Right renal pelvis (tissue), 4 donors: ENCODE measurements around the gene ABHD6. TPM values are rescaled to one million over a fixed set of nuclear protein-coding genes. Genes with fewer than 3 reads are reported as not detected.
"Not testable (repeated sequence)": the region's sequence is repeated elsewhere in the genome, so short reads cannot be mapped to it uniquely, and the experiment has no call there.

Experiments used
- DNase-seq, 4 donors: peaks; one replicate each; pipeline ENCODE4 v3.0.0-alpha.2; 2013; ENCODE audit warnings: low read depth in 4 of 4, low spot score in 3 of 4, missing footprints in 1 of 4
- polyA plus RNA-seq, 4 donors: library from polyadenylated mRNA; unstranded; fragments of 120-200 nt; gene quantifications; one replicate each; pipeline ENCODE4 v1.2.1, GENCODE V29; 2013; ENCODE audit not compliant: insufficient read length in 4 of 4

Gene ABHD6
- polyA plus RNA-seq, 4 donors, result 10.4 to 12.4 (median 11.3) TPM

DNA sequence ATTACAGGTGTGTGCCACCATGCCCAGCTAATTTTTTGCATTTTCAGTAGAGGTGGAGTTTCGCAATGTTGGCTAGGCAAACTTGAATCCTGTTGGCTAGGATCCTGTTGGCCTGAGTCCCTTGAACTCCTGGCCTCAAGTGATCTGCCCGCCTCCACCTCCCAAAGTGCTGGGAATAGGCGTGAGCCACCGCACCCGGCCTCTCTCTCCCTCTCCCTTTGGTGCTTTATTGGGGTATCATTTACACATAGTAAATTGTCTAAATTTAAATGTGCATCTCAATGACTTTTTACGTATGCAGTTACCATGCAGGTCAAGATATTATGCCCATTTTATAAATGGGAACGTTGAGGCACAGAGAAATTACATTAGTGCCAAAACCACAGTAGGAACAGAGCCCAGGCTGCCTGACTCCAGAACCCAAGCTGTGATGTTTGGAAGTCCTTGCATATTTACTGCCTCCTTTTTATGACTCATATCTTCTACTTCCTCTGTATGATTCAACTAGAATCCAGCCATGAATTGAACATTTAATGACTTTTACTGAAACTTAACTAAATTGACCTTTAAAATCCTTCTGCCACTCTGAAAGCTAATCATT lies 34.4 kb downstream of the ABHD6 start:
- DNase-seq, result no peak

DNA sequence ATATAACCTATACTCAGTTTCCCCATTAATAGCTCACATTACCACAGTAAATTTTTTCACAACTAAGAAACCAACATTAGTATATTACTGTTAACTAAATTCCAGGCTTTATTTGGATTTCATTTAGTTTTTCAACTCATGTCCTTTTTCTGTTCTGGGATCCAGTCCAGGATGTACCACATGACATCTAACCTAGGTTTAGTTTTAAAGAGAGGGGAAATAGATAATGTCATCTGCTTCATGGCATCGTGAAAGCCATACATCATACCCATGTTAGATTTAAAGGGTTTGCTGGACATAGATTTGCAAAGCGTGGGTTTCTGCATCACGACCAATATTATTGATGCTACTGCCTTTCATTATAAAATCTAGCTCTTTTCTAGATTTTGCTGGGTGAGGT lies 35.3 kb downstream of the ABHD6 start:
- no peak for DNase-seq

DNA sequence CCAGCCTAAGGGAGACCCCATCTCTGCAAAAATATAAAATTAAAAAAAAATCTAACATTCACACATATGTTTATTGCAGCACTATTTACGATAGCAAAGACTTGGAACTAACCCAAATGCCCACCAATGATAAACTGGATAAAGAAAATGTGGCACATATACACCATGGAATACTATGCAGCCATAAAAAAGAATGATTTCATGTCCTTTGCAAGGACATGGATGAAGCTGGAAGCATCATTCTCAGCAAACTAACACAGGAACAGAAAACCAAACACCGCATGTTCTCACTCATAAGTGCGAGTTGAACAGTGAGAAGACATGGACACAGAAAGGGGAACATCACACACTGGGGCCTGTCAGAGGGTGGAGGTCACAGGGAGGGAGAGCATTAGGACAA lies 35.8 kb downstream of the ABHD6 start:
- not testable (repeated sequence) for DNase-seq

DNA sequence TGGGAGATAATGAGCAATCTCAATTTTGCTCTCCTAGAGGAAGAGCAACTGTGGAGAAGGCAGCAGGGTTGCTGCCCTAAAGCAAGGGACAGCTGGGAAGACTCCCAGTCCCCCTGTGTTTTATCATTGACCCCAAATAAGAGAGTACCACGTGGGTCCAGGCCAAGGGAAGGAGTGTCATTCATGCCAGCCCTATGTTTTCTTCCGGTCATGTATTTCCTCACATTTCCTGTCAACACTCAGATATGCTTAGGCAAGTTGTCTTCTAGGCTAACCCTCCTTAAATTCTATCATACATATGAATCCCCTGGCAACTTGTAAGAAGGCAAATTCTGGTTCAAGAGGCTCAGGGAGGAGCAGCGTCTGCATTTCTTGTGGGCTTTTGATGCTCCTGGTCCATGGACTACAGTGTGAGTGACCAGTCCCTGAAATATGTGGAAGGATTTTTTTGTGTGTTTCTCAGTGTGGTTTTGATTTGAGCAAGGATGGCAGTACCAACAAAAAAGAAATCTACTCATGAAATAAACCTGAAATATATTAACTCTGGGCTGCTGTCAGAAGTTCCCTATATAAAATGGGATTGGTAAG lies 36.5 kb downstream of the ABHD6 start:
- DNase-seq, result no peak

DNA sequence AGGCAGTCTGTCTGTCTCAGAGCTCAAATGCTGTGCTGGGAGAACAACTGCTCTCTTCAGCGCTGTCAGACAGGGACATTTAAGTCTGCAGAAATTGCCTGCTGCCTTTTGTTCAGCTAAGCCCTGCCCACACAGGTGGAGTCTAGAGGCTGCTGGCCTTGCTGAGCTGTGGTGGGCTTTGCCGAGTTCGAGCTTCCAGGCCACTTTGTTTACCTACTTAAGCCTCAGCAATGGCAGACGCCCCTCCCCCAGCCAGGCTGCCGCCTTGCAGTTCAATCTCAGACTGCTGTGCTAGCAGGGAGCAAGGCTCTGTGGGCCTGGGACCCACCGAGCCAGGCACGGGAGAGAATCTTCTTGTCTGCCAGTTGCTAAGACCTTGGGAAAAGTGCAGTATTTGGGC lies 43.5 kb downstream of the ABHD6 start:
- DNase-seq, result no peak

DNA sequence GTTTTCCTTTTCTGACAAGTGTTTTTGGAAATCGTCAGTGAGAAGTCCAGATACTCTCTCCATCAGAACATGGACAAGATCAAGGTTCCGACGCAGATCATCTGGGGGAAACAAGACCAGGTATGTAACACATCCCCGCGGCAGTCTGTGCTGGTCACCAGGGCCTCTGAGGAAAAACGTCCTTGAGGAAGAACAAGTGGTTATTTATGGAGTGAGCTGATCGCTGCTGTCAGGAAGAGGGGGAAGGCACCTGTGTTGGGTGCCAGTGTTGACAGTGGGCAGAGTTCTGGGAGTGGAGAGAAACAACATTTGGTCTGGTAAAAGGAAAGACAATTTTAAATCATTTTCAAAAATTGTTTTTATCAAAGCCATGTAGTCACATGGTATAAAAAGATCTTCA lies 47.7 kb downstream of the ABHD6 start:
- no peak for DNase-seq

DNA sequence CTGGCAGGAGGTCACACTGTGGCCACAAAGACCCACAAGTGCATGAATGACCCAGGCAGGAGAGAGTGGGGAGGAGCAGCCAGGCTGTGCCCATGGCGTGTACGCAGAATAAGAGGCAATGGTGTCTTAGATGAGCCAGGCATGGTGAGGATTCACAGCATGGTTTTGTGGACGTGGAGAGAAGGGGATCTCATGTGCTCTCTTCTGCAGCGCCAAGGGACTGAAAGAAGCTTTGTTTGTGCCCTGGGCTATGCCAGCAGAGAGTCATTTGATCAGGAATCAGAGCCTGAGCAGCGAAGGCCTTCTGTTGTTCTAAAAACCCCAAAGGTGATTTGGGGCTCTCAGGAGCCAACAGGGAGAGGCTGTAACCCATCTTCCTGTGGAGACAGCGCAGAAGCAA lies 49.8 kb downstream of the ABHD6 start:
- no peak for DNase-seq

DNA sequence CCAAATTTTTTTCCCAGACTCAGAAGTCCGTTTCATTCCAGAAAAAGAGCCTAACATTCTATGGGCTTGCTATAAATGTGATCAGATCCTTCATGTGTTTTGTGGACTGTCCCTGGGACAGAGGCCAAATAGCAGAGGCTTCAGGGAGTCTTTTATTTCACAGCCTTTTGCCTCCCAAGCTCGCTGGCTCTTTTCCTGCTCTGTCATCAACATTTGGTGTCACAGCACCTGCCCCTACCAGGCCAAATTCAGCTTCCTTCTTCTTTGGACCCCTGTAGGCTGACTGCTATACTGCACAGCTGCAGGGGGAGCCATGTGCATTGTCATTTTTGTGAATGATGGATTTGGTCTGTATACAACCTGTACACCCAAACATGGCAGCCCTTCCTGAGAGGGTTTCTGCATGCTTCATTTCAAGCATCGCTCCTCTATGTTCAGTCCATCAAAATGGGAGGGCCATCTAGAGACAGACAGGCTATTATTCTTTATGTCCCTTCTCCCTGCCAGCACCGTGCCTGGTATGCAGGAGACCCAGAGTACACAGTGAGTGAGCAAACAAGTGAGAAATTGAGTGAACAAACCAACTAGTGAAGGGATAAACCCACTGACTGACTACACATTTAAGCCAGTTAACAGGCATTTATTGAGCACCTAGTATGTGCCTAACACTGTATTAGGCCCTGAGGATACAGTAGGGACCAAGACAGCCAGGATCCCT lies 50.6 kb downstream of the ABHD6 start:
- no peak for DNase-seq

DNA sequence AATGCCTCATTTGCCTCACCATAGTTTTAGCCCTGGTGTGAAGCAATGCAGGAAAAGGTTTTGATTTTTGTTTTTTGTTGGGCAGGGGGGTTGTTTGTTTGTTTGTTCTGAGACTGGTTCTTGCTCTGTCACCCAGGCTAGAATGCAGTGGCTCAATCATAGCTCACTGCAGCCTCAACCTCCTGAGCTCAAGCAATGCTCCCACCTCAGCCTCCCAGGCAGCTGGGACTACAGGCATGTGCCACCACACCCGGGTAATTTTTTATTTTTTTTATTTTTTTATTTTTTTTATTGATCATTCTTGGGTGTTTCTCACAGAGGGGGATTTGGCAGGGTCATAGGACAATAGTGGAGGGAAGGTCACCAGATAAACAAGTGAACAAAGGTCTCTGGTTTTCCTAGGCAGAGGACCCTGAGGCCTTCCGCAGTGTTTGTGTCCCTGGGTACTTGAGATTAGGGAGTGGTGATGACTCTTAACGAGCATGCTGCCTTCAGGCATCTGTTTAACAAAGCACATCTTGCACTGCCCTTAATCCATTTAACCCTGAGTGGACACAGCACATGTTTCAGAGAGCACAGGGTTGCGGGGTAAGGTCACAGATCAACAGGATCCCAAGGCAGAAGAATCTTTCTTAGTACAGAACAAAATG lies 51.5 kb downstream of the ABHD6 start:
- DNase-seq, result not testable (repeated sequence)

DNA sequence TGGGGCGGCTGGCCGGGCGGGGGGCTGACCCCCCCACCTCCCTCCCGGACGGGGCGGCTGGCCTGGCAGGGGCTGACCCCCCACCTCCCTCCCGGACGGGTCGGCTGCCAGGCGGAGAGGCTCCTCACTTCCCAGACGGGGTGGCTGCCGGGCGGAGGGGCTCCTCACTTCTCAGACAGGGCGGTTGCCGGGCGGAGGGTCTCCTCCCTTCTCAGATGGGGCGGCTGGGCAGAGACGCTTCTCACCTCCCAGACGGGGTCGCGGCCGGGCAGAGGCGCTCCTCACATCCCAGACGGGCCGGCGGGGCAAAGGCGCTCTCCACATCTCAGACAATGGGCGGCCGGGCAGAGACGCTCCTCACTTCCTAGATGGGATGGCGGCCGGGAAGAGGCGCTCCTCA lies 52.9 kb downstream of the ABHD6 start:
- not testable (repeated sequence) for DNase-seq

DNA sequence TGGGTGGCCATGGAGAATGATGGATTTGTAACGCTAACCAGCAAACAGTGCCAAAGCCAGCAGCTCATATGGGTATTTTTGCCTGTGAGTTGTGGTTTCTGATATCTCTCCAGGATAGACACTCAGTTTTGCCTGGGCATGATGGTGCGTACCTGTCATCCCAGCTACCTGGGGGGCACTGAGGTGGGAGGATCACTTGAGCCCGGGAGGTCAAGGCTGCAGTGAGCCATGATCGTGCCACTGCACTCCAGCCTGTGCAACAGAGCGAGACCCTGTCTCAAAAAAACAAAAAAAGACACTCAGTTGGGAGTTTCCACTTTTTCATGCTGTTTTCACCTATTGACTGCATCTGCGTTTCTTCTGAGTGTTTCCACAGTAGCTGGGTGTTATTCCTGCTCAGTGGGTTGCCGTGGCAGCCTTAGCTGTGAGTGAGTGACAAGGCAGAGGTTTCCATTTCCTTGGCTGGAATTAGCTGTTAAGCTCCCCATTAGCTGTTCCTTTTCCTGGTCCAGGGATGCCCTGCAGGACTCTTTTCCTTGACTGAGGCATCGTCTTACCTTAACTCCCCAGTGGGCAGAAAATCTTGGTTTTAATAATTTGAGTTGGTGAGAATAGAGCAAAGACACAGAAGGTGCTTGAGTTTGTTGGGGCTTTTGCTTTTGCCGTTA lies 54.2 kb downstream of the ABHD6 start:
- no peak for DNase-seq

DNA sequence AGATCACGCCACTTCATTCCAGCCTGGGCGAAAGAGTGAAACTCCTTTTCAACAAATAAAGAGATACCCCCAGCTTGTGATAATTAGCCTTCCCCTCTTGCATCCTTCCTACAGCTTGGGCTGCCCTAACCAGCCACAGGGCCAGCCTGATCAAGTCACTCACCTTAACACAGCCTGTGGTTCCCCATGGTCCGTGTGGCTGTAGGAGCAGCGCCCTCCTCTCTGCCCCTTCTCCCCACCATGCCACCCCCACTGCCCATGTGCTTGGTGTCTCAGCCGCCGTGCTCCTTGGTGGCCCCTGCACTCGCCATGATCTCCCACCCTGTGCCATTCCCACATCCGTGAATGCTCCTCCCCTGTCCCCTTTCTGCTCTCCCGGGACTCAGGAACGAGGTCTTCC lies 55.3 kb downstream of the ABHD6 start:
- DNase-seq, result no peak

DNA sequence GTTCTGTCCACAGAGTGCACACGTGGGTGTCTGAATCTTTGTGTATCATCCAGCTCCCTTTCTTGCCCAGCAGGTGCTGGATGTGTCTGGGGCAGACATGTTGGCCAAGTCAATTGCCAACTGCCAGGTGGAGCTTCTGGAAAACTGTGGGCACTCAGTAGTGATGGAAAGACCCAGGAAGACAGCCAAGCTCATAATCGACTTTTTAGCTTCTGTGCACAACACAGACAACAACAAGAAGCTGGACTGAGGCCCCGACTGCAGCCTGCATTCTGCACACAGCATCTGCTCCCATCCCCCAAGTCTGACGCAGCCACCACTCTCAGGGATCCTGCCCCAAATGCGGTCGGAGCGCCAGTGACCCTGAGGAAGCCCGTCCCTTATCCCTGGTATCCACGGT lies 55.9 kb downstream of the ABHD6 start:
- no peak for DNase-seq

DNA sequence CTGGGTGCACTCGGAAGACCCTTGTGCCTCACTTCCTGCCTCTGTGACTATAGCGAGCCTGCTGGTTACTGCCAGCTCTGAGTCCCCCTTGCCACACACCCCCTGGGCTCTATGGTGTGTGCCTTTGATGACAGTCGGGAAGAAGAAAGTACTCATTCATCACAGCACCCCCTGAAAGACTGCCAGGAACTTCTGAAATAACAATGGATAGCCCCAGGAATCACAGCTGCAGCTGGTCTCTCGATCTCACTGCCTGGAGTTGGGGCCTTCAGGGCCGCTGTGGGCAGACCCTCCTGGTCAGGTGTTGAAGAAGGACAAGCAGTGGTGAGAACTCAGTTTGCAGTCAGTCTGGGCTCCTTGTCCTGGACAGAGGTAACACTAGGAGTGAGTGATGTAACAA lies 58.7 kb downstream of the ABHD6 start:
- no peak for DNase-seq

DNA sequence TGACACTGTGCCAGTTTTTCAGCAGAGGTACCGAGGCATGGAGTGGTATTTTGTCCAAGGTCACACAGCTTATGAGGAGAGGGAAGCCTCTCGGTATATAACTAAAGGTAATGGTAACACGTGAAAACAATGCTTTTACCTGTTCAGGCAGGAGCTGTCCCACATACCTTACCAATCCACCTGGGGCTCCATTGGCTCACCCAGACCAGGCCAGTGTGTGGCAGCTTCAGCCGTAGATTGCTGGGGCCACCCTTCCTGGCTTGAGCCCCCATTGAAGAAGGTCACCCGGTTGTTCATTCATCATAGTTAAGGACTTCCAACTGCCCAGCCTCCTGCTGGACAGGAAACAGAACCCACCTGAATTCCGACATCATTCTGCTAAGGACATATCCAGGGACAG lies 59.3 kb downstream of the ABHD6 start:
- no peak for DNase-seq

DNA sequence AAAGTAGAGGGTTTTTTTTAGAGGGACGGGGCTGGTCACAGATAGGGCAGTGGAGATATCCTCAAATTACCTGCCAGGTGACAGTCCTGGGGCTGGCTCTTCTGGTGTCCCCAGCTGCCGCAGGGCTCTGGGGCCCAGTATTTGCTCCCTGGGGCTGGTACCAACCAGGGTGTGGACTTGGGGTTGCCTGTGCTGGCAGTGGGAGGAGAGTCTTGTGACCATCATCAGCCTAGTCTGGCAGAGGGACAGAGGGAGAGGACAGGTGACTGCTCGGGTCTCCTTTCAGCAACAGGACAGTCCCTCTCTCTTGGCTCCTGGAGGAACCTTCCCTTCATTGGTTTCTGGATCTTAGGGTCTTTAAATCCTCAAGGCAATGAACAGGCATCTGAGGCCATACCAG lies 60.6 kb downstream of the ABHD6 start:
- DNase-seq, result no peak

DNA sequence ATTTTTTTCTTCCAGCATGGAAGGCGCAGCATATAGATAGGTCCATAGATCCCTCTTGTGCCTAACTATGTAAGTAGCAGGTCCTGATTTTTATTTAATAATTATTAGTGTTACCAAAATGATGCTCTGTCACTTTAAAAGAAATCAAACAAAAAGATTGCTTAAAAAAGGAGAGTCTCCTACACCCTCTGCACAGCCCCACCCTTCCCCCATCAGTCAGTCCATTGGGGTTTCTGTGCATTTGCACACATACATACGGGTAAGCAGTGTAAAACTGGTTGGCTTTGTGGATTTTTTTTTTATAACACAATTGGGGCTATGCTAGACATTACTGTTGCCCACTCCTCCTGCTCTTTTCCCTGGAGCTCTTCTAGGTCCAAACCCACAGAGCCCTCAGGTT lies 61.5 kb downstream of the ABHD6 start:
- no peak for DNase-seq

DNA sequence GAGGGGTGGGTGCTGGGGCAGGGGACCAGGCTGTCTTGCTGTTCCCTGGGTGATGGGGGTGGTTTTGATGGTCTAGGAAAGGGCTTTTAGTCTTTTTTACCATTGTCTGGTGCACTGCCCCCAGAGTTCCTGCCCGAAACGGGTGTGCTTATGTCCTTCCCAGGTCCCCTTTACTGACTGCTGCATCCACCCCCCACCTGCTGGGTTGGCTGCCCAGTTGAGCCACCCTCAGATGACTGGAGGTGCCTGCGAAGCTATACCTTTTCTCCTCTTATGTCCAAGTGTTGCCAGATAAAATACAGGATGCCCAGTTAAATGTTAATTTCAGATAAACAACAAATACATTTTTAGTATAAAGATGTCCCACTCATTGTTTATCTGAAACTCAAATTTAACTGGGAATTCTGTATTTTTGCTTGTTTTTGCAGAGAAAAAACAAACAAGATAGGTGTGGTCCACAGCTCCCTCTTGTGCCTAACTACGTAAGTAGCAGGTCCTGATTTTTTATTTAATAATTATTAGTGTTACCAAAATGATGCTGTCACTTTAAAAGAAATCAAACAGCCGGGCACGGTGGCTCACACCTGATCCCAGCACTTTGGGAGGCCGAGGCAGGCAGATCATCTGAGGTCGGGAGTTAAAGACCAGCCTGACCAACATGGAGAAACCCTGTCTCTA lies 62.4 kb downstream of the ABHD6 start:
- DNase-seq, result no peak

DNA sequence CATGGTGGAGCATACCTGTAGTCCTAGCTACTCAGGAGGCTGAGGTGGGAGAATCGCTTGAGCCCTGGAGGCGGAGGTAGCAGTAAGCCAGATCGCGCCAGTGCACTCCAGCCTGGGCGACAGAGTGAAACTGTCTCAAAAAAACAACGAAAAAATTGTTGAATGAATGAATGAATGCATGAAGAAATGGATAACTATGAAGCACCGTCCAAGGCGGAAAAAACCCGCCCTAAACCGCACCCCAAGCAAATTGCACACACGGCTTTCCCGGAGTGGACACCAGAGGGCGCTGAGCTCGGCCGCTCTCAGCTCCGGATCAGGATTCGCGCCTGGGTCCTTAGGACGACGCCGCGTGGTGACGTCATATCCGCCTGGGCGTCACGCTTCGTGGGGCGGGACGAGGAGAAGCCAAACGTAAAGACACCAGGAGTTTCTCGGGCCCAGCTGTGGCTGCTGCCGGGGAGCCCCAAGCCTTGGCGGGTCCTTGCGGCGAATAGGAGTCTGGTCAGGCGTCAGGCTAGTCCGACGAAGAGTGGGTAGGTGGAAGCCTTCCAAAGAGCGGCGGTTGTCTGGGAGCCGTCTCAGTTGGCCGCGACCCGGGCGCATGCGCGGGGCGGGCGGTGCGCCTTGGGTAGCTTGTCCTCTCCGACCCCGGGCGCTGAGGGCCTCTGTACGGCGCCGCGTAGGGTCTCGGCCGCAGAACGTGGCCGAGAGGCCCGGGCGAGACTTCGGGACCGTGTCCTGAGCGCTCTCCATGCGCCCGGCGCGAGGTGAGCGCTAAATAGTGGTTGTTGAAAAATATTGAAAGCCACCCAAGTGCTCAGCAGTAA lies 68.5 kb downstream of the ABHD6 start, which contains the start of the genes HTD2 and RPP14:
HTD2 (plus strand) TSS at position 639 of the 830 bp plus-strand sequence. CDS start 11,094 bp downstream, outside the sequence.
RPP14 (plus strand) TSS at position 364 of the 830 bp plus-strand sequence. CDS start 4,085 bp downstream, outside the sequence.
- DNase-seq, result peak; percentile 95 to 100 (median 98)
